ENCODE data around the gene GPR135.

Gene GPR135

DNA sequence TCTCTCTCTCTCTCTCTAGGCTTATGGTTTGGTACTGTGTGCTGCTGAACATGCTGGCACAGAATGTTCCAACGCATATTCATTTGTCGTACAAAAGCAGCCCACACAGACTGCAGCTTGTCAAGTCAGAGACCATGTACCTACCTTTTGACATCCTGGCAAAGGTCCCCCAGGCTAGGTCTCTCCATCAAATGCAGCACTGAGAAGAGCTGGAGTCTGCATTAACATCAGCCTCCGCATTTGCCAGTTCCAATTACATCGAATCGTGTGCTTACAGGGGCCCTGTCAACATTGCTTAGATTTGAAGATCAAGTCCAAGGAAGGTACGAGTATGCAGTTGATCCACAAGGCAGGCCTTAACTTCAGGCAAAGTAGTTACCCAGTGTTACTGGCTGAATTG lies 47.9 kb downstream of the GPR135 start:
- DNase-seq (ENCODE audit: low spot score in 2 of 2) (no peak), ATAC-seq (no peak)
- H3K27ac Mint-ChIP-seq = no peak overlapping the region
- no peaks in the 10 kb centered on the region for H3K36me3 Mint-ChIP-seq
- no peaks in the 10 kb centered on the region for H3K9me3 Mint-ChIP-seq
- no peaks in the 10 kb centered on the region for H3K4me1 Mint-ChIP-seq
- H3K4me3 Mint-ChIP-seq = no peak overlapping the region

DNA sequence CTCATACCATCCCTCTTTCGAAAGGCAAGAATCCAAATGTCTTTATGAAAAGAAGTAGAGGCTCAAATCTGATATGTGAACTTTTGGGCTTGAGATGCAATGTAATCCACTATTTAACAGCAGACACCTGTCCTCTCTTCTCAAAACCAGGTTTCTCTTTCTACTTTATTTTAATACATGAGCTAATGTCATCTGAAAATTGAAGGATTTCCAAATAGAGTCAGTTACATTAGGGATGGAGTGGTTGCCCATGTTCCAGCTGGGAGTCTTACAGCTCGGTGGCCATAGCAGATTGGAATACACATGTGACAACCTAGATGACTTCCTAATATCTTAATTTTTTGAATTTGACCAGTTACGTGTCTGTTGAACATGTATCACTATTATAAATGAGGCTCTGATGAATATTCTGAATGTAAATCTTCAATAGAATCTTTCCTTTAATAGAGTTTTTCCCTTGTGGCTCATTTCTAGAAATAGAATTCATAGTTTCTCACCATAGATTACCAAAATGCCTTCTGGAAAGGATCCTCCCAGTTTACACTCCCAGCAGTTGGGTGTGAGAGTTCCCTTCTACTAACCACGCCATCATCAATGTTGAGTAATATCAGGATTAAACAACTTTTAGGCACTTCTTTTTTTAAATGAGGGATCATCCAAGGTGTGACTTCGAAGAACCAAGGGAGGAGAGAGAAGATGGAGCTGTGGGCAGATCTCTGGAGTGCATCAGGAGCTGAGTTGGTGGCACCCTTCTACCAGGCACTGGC lies 49.2 kb downstream of the GPR135 start:
- no peaks in the 10 kb centered on the region for H3K4me1 Mint-ChIP-seq

More for the DNA sequence above, 49.2 kb downstream of the GPR135 start:
- Mint-ChIP-seq H3K27ac (no peak overlapping the region), H3K36me3 (no peaks in the 10 kb centered on the region), H3K9me3 (no peaks in the 10 kb centered on the region), H3K4me3 (no peak overlapping the region)
- no peak for ATAC-seq
- no peak for DNase-seq (ENCODE audit: low spot score in 2 of 2)
